SU-DHL-6 (cell line): Measurements from ENCODE around the gene BNIP1.
A peak's percentile ranks its signal among the peaks of the same experiment; 100 is the strongest.

ENCODE experiments used
- EZH2phosphoT487 ChIP-seq: fragments of 200-600 bp; sonication (generic), shearing (Covaris generic); conservative IDR thresholded peaks from 2 replicates; pipeline ENCODE4 v1.6.1; 2018; ENCODE audit warnings: mild to moderate bottlenecking, antibody characterized with exemption, low read length, moderate library complexity, mixed read lengths
- TF ChIP-seq, protein P1 (sequence below): fragments of 200-600 bp; sonication (generic); IDR thresholded peaks from one replicate; pipeline ENCODE4 v1.5.1; 2017; ENCODE audit warnings: antibody characterized with exemption, mild to moderate bottlenecking, low read length, moderate library complexity; ENCODE audit not compliant: insufficient read depth, poor library complexity, severe bottlenecking

DNA sequence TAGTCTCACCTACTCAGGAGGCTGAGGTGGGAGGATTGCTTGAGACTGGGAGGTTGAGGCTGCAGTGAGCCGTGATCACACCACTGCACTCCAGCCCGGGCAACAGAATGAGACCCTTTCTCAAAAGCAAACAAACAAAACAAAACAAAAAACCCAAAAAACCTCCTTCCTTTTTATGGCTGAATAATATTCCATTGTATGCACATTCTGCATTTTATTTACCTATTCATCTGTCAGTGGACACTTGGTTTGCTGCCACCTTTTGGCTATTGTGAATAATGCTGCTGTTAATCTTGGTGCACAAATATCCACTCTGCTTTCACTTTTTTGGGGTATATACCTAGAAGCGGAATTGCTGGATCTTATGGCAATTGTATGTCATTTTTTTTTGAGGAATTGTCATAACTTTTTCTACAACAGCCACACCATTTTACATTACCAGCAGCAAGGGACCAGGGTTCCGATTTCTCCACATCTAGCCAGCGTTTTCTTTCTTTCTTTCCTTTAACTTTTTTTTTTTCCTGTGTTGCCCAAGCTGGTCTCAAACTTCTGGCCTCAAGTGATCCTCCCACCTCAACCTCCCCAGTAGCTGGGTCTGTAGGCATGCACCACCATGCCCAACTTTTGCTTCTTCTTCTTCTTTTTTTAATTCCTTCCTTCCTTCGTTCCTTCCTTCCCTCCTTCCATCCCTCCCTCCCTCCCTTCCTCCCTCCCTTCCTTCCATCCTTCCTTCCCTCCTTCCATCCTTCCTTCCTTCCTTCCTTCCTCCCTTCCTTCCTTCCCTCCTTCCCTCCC, 60.1 kb downstream of the BNIP1 start:
- TF ChIP-seq EZH2phosphoT487, result no peak
- TF ChIP-seq, protein P1, sequence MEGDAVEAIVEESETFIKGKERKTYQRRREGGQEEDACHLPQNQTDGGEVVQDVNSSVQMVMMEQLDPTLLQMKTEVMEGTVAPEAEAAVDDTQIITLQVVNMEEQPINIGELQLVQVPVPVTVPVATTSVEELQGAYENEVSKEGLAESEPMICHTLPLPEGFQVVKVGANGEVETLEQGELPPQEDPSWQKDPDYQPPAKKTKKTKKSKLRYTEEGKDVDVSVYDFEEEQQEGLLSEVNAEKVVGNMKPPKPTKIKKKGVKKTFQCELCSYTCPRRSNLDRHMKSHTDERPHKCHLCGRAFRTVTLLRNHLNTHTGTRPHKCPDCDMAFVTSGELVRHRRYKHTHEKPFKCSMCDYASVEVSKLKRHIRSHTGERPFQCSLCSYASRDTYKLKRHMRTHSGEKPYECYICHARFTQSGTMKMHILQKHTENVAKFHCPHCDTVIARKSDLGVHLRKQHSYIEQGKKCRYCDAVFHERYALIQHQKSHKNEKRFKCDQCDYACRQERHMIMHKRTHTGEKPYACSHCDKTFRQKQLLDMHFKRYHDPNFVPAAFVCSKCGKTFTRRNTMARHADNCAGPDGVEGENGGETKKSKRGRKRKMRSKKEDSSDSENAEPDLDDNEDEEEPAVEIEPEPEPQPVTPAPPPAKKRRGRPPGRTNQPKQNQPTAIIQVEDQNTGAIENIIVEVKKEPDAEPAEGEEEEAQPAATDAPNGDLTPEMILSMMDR, result peak; percentile 32
